Spleen (tissue), 7 donors: Measurements from ENCODE around the gene VSX2.

Experiments used
- CTCF ChIP-seq, 11 experiments: fragments of 200-600 bp in 7 of 11; fragments of 450-650 bp in 4 of 11; sonication (generic) in 4 of 11; IDR thresholded peaks in 8 of 11; conservative IDR thresholded peaks in 3 of 11; 1 replicate in 7 of 11; 2 replicates in 4 of 11; pipeline versions ENCODE4 v1.4.0 to v1.8.0; 2016 to 2021; ENCODE audit warnings: antibody characterized with exemption in 11 of 11, inconsistent platforms in 4 of 11, mild to moderate bottlenecking in 1 of 11
- POLR2A ChIP-seq, 3 donors: fragments of 450-650 bp; IDR thresholded peaks; one replicate each; pipeline ENCODE4 v1.5.1; 2017; ENCODE audit warnings: antibody characterized with exemption in 3 of 3, mild to moderate bottlenecking in 1 of 3
- POLR2AphosphoS5 ChIP-seq, 3 donors: sonication (generic); formaldehyde crosslinking; IDR thresholded peaks; one replicate each; pipeline ENCODE4 v1.5.1; 2017; ENCODE audit warnings: antibody characterized with exemption in 3 of 3
- donor health status: DM: no; HTN: no; CAD: no; lungs with moderate emphysema.
- donor health status: DM: no; HTN: no; CAD: no.
- donor health status: DM: no; HTN: no; CAD: no.

GRCh38 chr14:74281069-74281468 lies 41.8 kb downstream of the VSX2 start:
- TF ChIP-seq CTCF (IDR thresholded peaks at IDR 0.05 in 8 of 11, conservative IDR thresholded peaks at IDR 0.05 in 3 of 11): no peak
- no peak for TF ChIP-seq POLR2AphosphoS5 (IDR thresholded peaks at IDR 0.05)
- TF ChIP-seq POLR2A (IDR thresholded peaks at IDR 0.05): no peak
